Right lobe of liver (tissue), 6 donors: ENCODE results near the gene TMEM92. TPM values are rescaled to one million over a fixed set of nuclear protein-coding genes. Genes with fewer than 3 reads are reported as not detected.

ENCODE experiments used
- ATAC-seq, 4 donors: fragments of 200-7000 bp; cut with Tn5 transposase; one replicate each; pipeline ENCODE4 v1.9.1; 2020; ENCODE audit warnings: mild to moderate bottlenecking in 4 of 4, moderate library complexity in 4 of 4
- DNase-seq, 3 donors: peaks; one replicate each; pipeline ENCODE4 v3.0.0-alpha.2; 2020
- H3K27ac ChIP-seq, 3 donors: fragments of 200-600 bp; one replicate each; pipeline ENCODE4 v1.8.0; 2022
- H3K27me3 ChIP-seq, 2 donors: fragments of 200-600 bp; one replicate each; pipeline ENCODE4 v1.8.0; 2022
- H3K36me3 ChIP-seq, 4 donors: fragments of 200-600 bp; sonication (generic) in 1 of 4; one replicate each; pipeline versions ENCODE4 v1.5.1 to v1.8.0; 2017 to 2022; ENCODE audit warnings: control low read depth in 1 of 4
- H3K4me1 ChIP-seq, 4 donors: fragments of 200-600 bp; sonication (generic) in 1 of 4; one replicate each; pipeline versions ENCODE4 v1.5.1 to v1.8.0; 2017 to 2022; ENCODE audit warnings: control low read depth in 1 of 4
- H3K4me3 ChIP-seq, 3 donors: fragments of 200-600 bp; one replicate each; pipeline ENCODE4 v1.8.0; 2022
- H3K9me3 ChIP-seq, 4 donors: fragments of 200-600 bp; sonication (generic) in 1 of 4; one replicate each; pipeline versions ENCODE4 v1.5.1 to v1.8.0; 2017 to 2022; ENCODE audit warnings: control low read depth in 1 of 4
- POLR2A ChIP-seq: fragments of 450-650 bp; IDR thresholded peaks from one replicate; pipeline ENCODE4 v1.6.1; 2017; ENCODE audit warnings: antibody characterized with exemption, mild to moderate bottlenecking
- WGBS: methylation state at CpG from one replicate; pipeline ENCODE4 v1.1.6; 2018; ENCODE audit warnings: low coverage, low lambda C conversion rate; ENCODE audit not compliant: insufficient coverage; ENCODE audit errors: missing lambda C conversion rate; 5-methylcytosine and 5-hydroxymethylcytosine counted together
- intact Hi-C, 2 donors: fragments of 100-400 bp; cut with DNase I; formaldehyde crosslinking; loops; one replicate each; pipeline versions ENCODE4 v1.11.2 to v1.14.1; 2022
- small RNA-seq, 2 experiments: library from RNA; depleted of rRNA; stranded (forward); fragments of <200 nt; gene quantifications; one replicate each; pipeline ENCODE3, GENCODE V24; 2016
- total RNA-seq, 6 experiments: library from RNA; depleted of rRNA in 2 of 6; stranded (reverse); fragments of >200 nt in 2 of 6; fragmentation: NEBNext Ultra II Directional in 3 of 6; extraction: Animal tissue kit (Norgen Biotek cat#: 25700) in 3 of 6; gene quantifications; one replicate each; pipeline versions ENCODE4 v1.1.0 to v1.2.4, GENCODE V29; 2016 to 2023
- TF ChIP-seq, protein P1 (sequence below), 4 donors: fragments of 200-600 bp in 3 of 4; fragments of 450-650 bp in 1 of 4; IDR thresholded peaks; one replicate each; pipeline versions ENCODE4 v1.5.1 to v1.8.0; 2016 to 2022; ENCODE audit warnings: antibody characterized with exemption in 4 of 4, mild to moderate bottlenecking in 2 of 4
- donor health status: DM: no; HTN: yes; CAD: no.
- donor health status: DM: no; HTN: no; CAD: no.
- donor health status: DM: no; HTN: no; CAD: no.
- donor health status: DM: no; HTN: yes; CAD: no.
- donor health status: DM: no; HTN: yes; CAD: no.

TMEM92 gene
- total RNA-seq, 6 experiments from 2014 or later = 1.5 to 20.0 (median 8.7) TPM

DNA sequence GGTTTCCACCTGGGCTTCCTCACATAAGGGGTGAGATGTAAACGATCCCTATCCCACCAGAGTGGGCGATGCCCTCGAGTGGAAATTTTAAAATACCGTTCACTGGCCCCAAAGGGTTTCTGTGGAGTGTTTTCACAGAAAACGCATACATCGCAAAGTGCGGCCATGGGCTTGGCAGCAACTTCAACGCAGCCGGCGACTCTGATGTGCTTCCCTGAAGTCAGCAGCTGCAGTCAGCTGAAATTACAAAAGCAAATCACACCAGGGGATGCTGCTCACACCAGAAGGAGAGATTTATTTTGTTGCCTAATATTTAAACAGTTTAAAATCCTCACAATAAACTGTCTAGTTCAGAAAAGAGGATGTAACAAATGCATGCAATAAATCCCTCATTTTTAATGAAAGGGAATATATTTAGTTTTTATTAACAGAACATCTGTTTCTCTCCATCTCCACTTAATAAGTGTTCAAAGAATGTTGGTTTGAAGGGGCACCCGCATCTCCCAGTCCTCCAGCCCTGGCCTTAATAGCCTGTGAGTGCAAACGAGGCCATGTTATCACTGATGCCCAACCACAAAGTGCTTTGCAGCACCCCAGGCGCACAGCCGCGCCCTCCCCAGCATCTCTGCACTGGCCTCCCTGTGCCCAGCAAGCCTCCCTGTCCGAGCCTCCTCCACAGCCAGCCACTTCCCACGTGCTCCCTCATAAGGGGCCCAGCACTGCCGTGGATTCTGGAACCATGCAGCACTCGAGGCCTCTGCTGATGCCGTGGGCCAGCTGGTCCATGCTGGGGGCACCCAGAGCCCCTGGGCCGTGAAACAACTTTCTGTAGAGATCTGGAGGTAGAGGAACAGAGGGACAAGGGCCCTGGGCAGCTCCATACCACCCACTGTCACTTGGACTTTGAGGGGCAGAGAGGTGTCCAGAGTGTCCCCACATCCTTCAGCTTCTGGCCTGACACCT lies 54.4 kb downstream of the TMEM92 start:
- TF ChIP-seq, protein P1, sequence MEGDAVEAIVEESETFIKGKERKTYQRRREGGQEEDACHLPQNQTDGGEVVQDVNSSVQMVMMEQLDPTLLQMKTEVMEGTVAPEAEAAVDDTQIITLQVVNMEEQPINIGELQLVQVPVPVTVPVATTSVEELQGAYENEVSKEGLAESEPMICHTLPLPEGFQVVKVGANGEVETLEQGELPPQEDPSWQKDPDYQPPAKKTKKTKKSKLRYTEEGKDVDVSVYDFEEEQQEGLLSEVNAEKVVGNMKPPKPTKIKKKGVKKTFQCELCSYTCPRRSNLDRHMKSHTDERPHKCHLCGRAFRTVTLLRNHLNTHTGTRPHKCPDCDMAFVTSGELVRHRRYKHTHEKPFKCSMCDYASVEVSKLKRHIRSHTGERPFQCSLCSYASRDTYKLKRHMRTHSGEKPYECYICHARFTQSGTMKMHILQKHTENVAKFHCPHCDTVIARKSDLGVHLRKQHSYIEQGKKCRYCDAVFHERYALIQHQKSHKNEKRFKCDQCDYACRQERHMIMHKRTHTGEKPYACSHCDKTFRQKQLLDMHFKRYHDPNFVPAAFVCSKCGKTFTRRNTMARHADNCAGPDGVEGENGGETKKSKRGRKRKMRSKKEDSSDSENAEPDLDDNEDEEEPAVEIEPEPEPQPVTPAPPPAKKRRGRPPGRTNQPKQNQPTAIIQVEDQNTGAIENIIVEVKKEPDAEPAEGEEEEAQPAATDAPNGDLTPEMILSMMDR (IDR thresholded peaks at IDR 0.05) = no peak
- TF ChIP-seq POLR2A = no peak
- H3K36me3 ChIP-seq = no peaks in the 10 kb centered on the region
- intact Hi-C loops = no loop called here
- no peaks in the 10 kb centered on the region for H3K27me3 ChIP-seq
- H3K4me1 ChIP-seq = no peaks in the 10 kb centered on the region
- 65% methylated on average over 13 of the region's 21 CpGs for WGBS
- H3K4me3 ChIP-seq = no peak overlapping the region
- no peaks in the 10 kb centered on the region for H3K9me3 ChIP-seq
- DNase-seq = no peak
- no peak for ATAC-seq
- H3K27ac ChIP-seq = no peak overlapping the region

DNA sequence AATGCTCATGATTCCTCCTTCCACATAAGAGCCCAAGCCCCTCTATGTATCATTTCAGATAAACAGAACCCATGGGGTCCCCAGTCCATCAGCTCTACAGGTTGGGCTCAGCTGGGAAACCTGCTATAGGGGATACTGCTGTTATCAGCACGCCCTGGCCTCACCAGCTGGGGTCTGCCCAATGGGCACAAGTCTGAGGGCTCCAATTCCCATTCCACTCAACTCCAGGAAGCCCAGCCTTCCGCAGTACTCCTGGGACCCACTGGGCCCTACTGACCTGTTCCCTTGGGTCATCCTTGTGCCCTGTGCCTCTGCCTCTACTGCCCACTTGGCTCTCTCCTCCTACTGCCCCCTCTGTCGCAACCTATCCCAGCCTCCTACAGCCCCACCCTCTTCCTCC lies 55.5 kb downstream of the TMEM92 start:
- Histone ChIP-seq H3K4me1 (no peaks in the 10 kb centered on the region), H3K27ac (no peak overlapping the region), H3K9me3 (no peaks in the 10 kb centered on the region), H3K27me3 (no peaks in the 10 kb centered on the region), H3K4me3 (no peak overlapping the region), H3K36me3 (no peaks in the 10 kb centered on the region)
- ATAC-seq (no peak), DNase-seq (no peak)
- TF ChIP-seq POLR2A = no peak
- TF ChIP-seq, protein P1 (IDR thresholded peaks at IDR 0.05) = no peak
- WGBS = 70% methylated on average over 2 of the region's 3 CpGs
- intact Hi-C loops = no loop called here

DNA sequence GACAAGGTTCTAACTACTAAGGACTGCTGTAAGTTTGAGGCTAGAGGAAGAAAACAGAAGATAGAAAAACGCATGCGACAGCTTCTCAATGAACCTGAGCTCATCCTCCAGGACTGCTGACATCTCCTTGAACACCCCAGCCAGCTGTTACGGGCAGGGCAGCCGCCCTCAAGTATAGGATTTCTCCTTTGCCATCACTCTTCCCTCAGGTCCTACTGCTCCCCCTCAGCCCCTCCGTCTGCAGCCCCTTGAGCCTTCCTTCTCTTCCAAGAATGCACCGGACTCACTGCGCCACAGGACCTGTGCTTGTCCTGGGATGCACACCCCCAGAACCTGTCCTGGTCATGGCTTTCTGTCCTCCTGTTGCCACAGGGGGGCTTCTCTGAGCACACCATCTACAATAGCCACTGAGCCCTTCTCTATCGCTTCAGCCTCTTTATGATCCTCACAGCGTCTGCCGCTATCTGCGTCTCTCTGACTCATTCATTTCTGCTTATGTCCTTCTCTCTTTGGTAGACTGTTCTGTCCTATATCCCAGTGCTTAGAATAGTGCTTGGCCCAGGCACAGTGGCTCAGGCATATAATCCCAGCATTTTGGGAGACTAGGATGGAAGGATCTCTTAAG lies 56.0 kb downstream of the TMEM92 start:
- TF ChIP-seq, protein P1 (IDR thresholded peaks at IDR 0.05) = no peak
- no peak for TF ChIP-seq POLR2A
- Histone ChIP-seq H3K36me3 (no peaks in the 10 kb centered on the region), H3K4me3 (no peak overlapping the region), H3K4me1 (no peaks in the 10 kb centered on the region), H3K9me3 (no peaks in the 10 kb centered on the region), H3K27ac (no peak overlapping the region), H3K27me3 (no peaks in the 10 kb centered on the region)
- ATAC-seq (no peak), DNase-seq (no peak)
- WGBS = 86% methylated on average over 8 of the region's 11 CpGs
- intact Hi-C loops = no loop called here

Small RNA genes within 50 kb of the gene (small RNA-seq; reads per million reads assigned to genes)
- 0 reads per million in 2 experiments for gene SUMO2P7

Other genes starting within 250 kb of the TMEM92 start
- 1 to 10 TPM; 1.4 to 3.7 (median 2.4) TPM for gene ITGA3, start 218.4 kb upstream of the TMEM92 start, total RNA-seq
- 10 to 100 TPM; 25.0 to 58.0 (median 44.8) TPM for gene PDK2, start 179.1 kb upstream of the TMEM92 start, total RNA-seq
- gene SAMD14, start 144.3 kb upstream of the TMEM92 start, total RNA-seq = 1 to 10 TPM in 2 of 6 experiments, under 1 TPM in 3, not detected in 1; 0.50 to 3.8 (median 0.77) TPM
- 10 to 100 TPM in 5 of 6 experiments, 1 to 10 TPM in 1; 9.9 to 18.1 (median 12.0) TPM for gene PPP1R9B, start 123.8 kb upstream of the TMEM92 start, total RNA-seq
- gene SGCA, start 108.5 kb upstream of the TMEM92 start, total RNA-seq = 1 to 10 TPM in 4 of 6 experiments, under 1 TPM in 2; 0.48 to 2.8 (median 1.6) TPM
- 100 to 1,000 TPM in 1 of 6 experiments, 10 to 100 TPM in 4, 1 to 10 TPM in 1; 9.3 to 109 (median 34.7) TPM for gene COL1A1, start 72.8 kb upstream of the TMEM92 start, total RNA-seq
- 10 to 100 TPM in 3 of 6 experiments, 1 to 10 TPM in 3; 7.0 to 13.8 (median 9.4) TPM for gene XYLT2, start 71.7 kb downstream of the TMEM92 start, total RNA-seq
- 10 to 100 TPM; 34.3 to 69.4 (median 38.6) TPM for gene MRPL27, start 98.7 kb downstream of the TMEM92 start, total RNA-seq
- 1 to 10 TPM in 1 of 6 experiments, under 1 TPM in 3, not detected in 2; 0.12 to 1.3 (median 0.66) TPM for gene EME1, start 98.8 kb downstream of the TMEM92 start, total RNA-seq
- 100 to 1,000 TPM in 2 of 6 experiments, 10 to 100 TPM in 4; 36.0 to 125 (median 64.0) TPM for gene LRRC59, start 123.1 kb downstream of the TMEM92 start, total RNA-seq
- gene ACSF2, start 151.8 kb downstream of the TMEM92 start, total RNA-seq = 10 to 100 TPM; 25.1 to 60.9 (median 36.9) TPM
- gene CHAD, start 194.4 kb downstream of the TMEM92 start, total RNA-seq = 10 to 100 TPM in 2 of 6 experiments, 1 to 10 TPM in 4; 1.0 to 11.3 (median 3.8) TPM
- gene RSAD1, start 204.4 kb downstream of the TMEM92 start, total RNA-seq = 10 to 100 TPM; 17.9 to 26.6 (median 23.4) TPM
- under 1 TPM in 1 of 6 experiments, not detected in 5; 0.51 TPM for gene MYCBPAP, start 234.0 kb downstream of the TMEM92 start, total RNA-seq